Astrocyte (in vitro differentiated cells and primary cell): ENCODE measurements around the gene ITPKB.

Source experiments
- CTCF ChIP-seq: IDR thresholded peaks from 2 replicates; pipeline ENCODE4 v1.5.1; 2011; ENCODE audit warnings: low read depth, mild to moderate bottlenecking, inconsistent platforms, low read length, moderate library complexity; ENCODE audit not compliant: insufficient read depth
- EZH2 ChIP-seq: IDR thresholded peaks from 2 replicates; pipeline ENCODE4 v1.6.1; 2012; ENCODE audit warnings: mild to moderate bottlenecking, low read length, inconsistent platforms; ENCODE audit not compliant: insufficient read depth

- TF ChIP-seq CTCF (no peak), EZH2 (no peak)
Measured at GRCh38 chr1:226675715-226676357, 63.2 kb downstream of the ITPKB start.
